ENCODE measurements around the gene ARSG.
"Not testable (repeated sequence)": the region's sequence is repeated elsewhere in the genome, so short reads cannot be mapped to it uniquely, and the experiment has no call there.

The ARSG gene

GRCh38 chr17:68326681-68327080 lies 35.4 kb downstream of the ARSG start:
- H3K4me3 ChIP-seq (ENCODE audit: low read depth, low read length), result no peak overlapping the region

GRCh38 chr17:68327823-68328557 lies 36.7 kb downstream of the ARSG start:
- no peak overlapping the region for H3K4me3 ChIP-seq (ENCODE audit: low read depth, low read length)

GRCh38 chr17:68328676-68329075 lies 37.4 kb downstream of the ARSG start:
- H3K4me3 ChIP-seq (ENCODE audit: low read depth, low read length), result no peak overlapping the region

- H3K4me3 ChIP-seq (ENCODE audit: low read depth, low read length), result no peak overlapping the region
These were observed 38.0 kb downstream of the ARSG start for GRCh38 chr17:68329331-68329730.

- H3K4me3 ChIP-seq (ENCODE audit: low read depth, low read length), result not testable (repeated sequence)
These were observed 40.6 kb downstream of the ARSG start for GRCh38 chr17:68331932-68332331.

- H3K4me3 ChIP-seq (ENCODE audit: low read depth, low read length), result no peak overlapping the region
These were observed 43.1 kb downstream of the ARSG start for GRCh38 chr17:68334393-68334792.

DNA sequence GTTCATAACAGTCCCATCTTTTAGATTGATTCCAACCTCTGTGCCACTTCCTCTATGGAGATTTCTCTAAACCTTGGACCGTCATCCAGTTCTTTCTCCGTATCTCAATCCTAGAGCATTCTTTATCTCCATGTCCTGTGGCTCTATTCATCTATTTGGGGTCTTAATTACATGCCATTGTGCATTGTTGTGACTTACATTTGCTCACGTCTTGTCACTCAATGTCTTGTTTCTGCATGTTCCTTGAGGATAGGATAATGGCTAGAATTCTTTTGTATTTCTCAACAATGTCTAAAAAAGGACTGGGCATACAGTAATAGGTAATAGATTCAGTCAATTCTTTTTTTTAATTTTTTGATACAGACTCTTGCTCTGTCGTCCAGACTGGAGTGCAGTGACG lies 50.2 kb downstream of the ARSG start:
- H3K4me3 ChIP-seq (ENCODE audit: low read depth, low read length), result no peak overlapping the region

DNA sequence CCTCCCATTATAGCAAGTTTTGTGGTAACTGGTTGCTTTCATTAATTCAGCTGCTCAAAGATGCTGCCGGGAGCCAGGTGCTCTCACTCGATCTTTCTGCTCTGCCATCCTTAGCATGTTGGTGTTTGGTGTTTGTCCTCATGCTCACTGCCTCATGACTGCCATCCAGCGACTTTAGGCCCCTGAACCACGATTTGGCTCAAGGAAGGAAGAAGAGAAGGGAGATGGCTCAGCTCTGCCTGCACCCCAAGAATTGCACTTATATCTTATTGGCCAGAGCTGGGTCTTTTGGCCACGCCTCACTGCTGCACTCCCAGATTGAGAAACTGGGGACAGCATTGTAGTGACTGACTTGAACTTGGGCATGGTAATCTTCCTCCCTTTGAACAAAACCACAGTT lies 52.7 kb downstream of the ARSG start:
- no peak overlapping the region for H3K4me3 ChIP-seq (ENCODE audit: low read depth, low read length)

GRCh38 chr17:68344701-68345136 lies 53.4 kb downstream of the ARSG start:
- H3K4me3 ChIP-seq (ENCODE audit: low read depth, low read length), result no peak overlapping the region

- H3K4me3 ChIP-seq (ENCODE audit: low read depth, low read length), result no peak overlapping the region
These were observed 55.2 kb downstream of the ARSG start for GRCh38 chr17:68346448-68346847.

DNA sequence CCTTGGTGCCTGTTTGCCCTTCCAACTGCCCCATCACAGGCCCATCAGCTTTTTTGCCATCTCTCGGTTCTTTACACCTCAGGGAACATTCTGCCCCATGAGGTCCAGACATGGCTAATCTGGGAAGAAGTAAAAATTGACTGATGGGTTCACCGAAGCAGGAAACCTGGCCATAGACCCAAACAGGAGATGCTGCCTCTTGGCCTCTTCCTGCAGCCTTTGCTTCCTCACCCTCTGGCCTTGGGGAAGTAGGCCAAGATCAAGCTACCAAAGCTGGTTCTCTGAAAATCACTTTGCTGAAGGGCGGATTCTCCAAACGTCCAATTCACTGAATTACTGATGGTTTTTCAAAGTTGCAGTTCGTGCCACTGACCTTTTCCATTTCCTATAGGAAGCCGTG lies 56.1 kb downstream of the ARSG start:
- H3K4me3 ChIP-seq (ENCODE audit: low read depth, low read length), result no peak overlapping the region

DNA sequence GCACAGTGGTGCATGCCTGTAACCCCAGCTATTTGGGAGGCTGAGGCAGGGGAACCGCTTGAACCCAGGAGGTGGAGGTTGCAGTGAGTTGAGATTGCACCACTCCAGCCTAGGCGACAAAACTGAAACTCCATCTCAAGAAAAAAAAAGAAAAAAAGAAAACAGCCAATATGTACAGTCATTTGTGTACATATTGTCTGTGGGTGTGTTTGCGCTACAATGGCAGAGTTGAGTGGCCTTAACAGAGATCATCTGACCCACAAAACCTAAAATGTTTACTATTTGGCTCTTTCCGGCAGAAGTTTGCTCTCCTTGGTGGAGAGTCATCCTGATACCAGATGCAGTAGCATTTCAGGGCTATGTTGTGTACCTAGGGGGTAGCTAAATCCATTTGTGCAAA lies 57.9 kb downstream of the ARSG start:
- no peak overlapping the region for H3K4me3 ChIP-seq (ENCODE audit: low read depth, low read length)

DNA sequence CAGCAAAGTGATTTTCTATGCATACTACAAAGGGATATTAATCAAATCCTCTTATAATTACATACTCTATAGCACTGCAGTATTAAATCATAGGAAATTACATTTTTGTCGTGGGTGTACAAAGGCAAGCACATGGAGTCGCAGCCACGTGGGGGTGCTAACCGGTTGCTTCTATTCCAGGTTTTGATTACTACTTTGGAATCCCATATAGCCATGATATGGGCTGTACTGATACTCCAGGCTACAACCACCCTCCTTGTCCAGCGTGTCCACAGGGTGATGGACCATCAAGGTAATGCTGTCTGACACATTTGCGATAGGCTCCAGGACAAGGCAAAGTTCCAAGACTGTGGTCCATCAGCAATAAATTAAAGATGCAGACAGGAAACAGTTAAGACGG lies 60.1 kb downstream of the ARSG start:
- no peak overlapping the region for H3K4me3 ChIP-seq (ENCODE audit: low read depth, low read length)

- H3K4me3 ChIP-seq (ENCODE audit: low read depth, low read length), result no peak overlapping the region
These were observed 60.7 kb downstream of the ARSG start for GRCh38 chr17:68352041-68352440.

DNA sequence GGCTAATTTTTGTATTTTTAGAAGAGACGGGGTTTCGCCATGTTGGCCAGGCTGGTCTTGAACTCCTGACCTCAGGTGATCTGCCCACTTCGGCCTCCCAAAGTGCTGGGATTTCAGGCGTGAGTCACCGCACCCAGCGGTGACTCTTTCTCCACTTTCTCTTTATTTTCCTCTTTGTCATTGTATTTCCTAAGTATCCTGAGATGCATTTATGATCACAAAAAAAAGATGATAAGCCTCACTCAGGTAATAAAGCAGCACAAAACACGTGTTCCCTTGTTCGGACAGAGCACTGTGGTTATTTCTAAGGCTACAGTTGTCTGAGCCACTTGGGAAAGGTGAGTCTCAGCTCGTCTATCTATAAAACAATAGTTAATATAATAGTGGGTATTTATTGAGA lies 61.4 kb downstream of the ARSG start:
- not testable (repeated sequence) for H3K4me3 ChIP-seq (ENCODE audit: low read depth, low read length)

GRCh38 chr17:68353111-68353521 lies 61.8 kb downstream of the ARSG start:
- no peak overlapping the region for H3K4me3 ChIP-seq (ENCODE audit: low read depth, low read length)

GRCh38 chr17:68354311-68354710 lies 63.0 kb downstream of the ARSG start:
- H3K4me3 ChIP-seq (ENCODE audit: low read depth, low read length), result not testable (repeated sequence)

GRCh38 chr17:68355108-68355507 lies 63.8 kb downstream of the ARSG start:
- not testable (repeated sequence) for H3K4me3 ChIP-seq (ENCODE audit: low read depth, low read length)

DNA sequence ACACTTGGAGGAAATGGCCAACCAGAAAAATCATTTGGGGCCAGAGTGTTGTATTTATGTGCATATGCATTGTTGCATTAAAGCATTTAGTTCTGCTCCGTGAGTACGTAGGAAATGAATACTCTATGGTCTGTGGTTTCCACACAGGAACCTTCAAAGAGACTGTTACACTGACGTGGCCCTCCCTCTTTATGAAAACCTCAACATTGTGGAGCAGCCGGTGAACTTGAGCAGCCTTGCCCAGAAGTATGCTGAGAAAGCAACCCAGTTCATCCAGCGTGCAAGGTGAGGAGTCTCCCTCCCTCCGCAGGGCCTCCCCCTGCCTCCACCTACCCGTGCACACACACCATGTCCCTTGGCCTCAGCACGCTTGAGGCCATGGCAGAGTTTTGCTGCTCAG lies 65.2 kb downstream of the ARSG start:
- H3K4me3 ChIP-seq (ENCODE audit: low read depth, low read length), result no peak overlapping the region

GRCh38 chr17:68356949-68357455 lies 65.7 kb downstream of the ARSG start:
- H3K4me3 ChIP-seq (ENCODE audit: low read depth, low read length), result no peak overlapping the region

DNA sequence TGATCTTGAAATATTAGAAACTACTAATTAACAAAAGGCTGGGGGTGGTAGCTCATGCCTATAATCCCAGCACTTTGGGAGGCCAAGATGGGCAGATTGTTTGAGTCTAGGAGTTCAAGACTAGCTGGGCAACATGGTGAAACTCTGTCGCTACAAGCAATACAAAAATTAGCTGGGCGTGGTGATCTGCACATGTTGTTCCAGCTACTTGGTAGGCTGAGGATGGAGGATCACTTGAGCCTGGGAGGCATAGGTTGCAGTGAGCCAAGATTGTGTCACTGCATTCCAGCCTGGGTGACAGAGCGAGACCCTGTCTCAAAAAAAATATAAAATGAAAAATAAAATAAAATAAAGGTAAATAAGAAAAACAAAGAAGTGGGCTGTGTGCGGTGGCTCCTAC lies 66.6 kb downstream of the ARSG start:
- no peak overlapping the region for H3K4me3 ChIP-seq (ENCODE audit: low read depth, low read length)

GRCh38 chr17:68359791-68360535 lies 68.7 kb downstream of the ARSG start:
- H3K4me3 ChIP-seq (ENCODE audit: low read depth, low read length), result no peak overlapping the region

Data from iPS-11a (cell line).